ENCODE results near the gene TBC1D20. TPM values are rescaled to one million over a fixed set of nuclear protein-coding genes. Genes with fewer than 3 reads are reported as not detected.

TBC1D20 gene
- total and polyA plus RNA-seq, 2 donors (not counting 3 experiments of a cell fraction or from before 2014, with no cell fraction given): 34.3 to 36.1 TPM

- TF ChIP-seq FOS (IDR thresholded peaks at IDR 0.05; ENCODE audit: borderline replicate concordance, insufficient read depth, low read length) (no peak), JUN (IDR thresholded peaks at IDR 0.05; ENCODE audit: borderline replicate concordance, insufficient read depth, insufficient read length, low read depth) (no peak), EZH2 (IDR thresholded peaks at IDR 0.05; ENCODE audit: borderline replicate concordance, low read depth, low read length, severe bottlenecking) (no peak), GATA2 (IDR thresholded peaks at IDR 0.05; ENCODE audit: insufficient read depth, insufficient read length, low read depth, low read length) (no peak), MAX (IDR thresholded peaks at IDR 0.05; ENCODE audit: insufficient read depth, insufficient read length) (no peak), MYC (IDR thresholded peaks at IDR 0.05; ENCODE audit: low read depth, low read length) (no peak), POLR2A (IDR thresholded peaks at IDR 0.05; ENCODE audit: low read depth, low read length) (no peak)
- TF ChIP-seq, protein P1, sequence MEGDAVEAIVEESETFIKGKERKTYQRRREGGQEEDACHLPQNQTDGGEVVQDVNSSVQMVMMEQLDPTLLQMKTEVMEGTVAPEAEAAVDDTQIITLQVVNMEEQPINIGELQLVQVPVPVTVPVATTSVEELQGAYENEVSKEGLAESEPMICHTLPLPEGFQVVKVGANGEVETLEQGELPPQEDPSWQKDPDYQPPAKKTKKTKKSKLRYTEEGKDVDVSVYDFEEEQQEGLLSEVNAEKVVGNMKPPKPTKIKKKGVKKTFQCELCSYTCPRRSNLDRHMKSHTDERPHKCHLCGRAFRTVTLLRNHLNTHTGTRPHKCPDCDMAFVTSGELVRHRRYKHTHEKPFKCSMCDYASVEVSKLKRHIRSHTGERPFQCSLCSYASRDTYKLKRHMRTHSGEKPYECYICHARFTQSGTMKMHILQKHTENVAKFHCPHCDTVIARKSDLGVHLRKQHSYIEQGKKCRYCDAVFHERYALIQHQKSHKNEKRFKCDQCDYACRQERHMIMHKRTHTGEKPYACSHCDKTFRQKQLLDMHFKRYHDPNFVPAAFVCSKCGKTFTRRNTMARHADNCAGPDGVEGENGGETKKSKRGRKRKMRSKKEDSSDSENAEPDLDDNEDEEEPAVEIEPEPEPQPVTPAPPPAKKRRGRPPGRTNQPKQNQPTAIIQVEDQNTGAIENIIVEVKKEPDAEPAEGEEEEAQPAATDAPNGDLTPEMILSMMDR (IDR thresholded peaks at IDR 0.05; ENCODE audit: extremely low read depth in 1 of 2, insufficient read depth in 1 of 2, low read depth in 1 of 2, low read length in 2 of 2): no peak
- Histone ChIP-seq H2AFZ (ENCODE audit: low read depth, low read length) (no peak overlapping the region), H4K20me1 (replicated peaks; ENCODE audit: control insufficient read depth, extremely low read depth, insufficient read depth, low read length) (no peaks in the 10 kb centered on the region), H3K27me3 (ENCODE audit: control insufficient read depth in 2 of 2, insufficient read depth in 2 of 2, low read length in 2 of 2) (no peaks in the 10 kb centered on the region), H3K9me3 (replicated peaks; ENCODE audit: control insufficient read depth, insufficient read depth, low read length) (no peaks in the 10 kb centered on the region), H3K9me1 (replicated peaks; ENCODE audit: control insufficient read depth, extremely low read depth, insufficient read depth, low read length) (no peaks in the 10 kb centered on the region), H3K27ac (ENCODE audit: insufficient read depth, low read depth, low read length) (peak overlapping the region; percentile 4), H3K4me3 (replicated peaks in 1 of 3; ENCODE audit: insufficient read depth in 1 of 3, low read depth in 1 of 3, low read length in 3 of 3) (no peak overlapping the region), H3K79me2 (ENCODE audit: control insufficient read depth, insufficient read depth, low read length) (no peaks in the 10 kb centered on the region), H3K36me3 (ENCODE audit: control insufficient read depth in 2 of 2, extremely low read depth in 1 of 2, insufficient read depth in 2 of 2, low read length in 2 of 2) (peaks cover 7 to 31% of the 10 kb centered on the region in 2 experiments), H3K4me1 (ENCODE audit: control insufficient read depth, extremely low read depth, insufficient read depth, low read length) (peaks cover 16% of the 10 kb centered on the region), H3K9ac (replicated peaks; ENCODE audit: extremely low read depth, insufficient read depth, low read length) (no peak overlapping the region), H3K4me2 (ENCODE audit: insufficient read depth, low read length) (peak overlapping the region; percentile 4)
- ChIA-PET CTCF (interaction anchor here (0.6 to 1.7 kb wide), 12 partner anchors 10 to 300 kb away, joined by 3 to 11 read pairs (median 4); partner anchors contain the start of genes NRSN2 and TRIB3), POLR2A (no interaction called here)
- no TSS peak for BruUV-seq (replicated peaks)
- dilution Hi-C loops (cut with MboI; ENCODE audit: extremely low pct_ligation_motif_present, low sequenced_read_pairs) (no loop called here), intact Hi-C loops (cut with micrococcal nuclease) (no loop called here)
- DNase-seq (ENCODE audit: low read depth, low spot score) (peak; percentile 55), FAIRE-seq (peak; percentile 91)
Observed at GRCh38 chr20:438571-439469, 23.5 kb downstream of the TBC1D20 start.
